HG03196 (cell line): ENCODE measurements around the gene C10orf53.

Experiments used
- ATAC-seq: cut with Tn5 transposase; IDR thresholded peaks from one replicate; pipeline ENCODE4 v1.9.1; 2021; ENCODE audit not compliant: unreplicated experiment

The C10orf53 gene, protein sequence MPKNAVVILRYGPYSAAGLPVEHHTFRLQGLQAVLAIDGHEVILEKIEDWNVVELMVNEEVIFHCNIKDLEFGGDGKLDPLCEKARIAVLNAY

DNA sequence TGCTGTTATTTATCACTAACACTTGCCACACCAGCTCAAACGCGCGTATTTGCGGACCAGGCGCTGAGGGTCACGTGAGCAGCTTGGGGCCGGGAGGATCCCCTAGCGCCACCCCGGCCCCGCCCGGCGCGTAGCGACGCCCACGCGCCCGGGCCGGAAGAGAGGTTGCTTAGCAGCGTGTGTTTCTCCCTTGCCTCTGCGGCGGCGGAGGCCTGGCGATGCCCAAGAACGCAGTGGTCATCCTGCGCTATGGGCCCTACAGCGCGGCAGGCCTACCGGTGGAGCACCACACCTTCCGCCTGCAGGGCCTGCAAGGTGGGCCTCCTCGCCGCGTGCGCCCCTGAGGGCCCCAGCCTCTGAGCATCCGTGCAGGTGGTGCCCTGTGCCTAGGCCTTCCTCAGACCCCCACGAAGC is at the start of gene C10orf53:
Gene C10orf53 (plus strand): TSS at position 172 of the 414 bp plus-strand sequence. CDS start 47 bp downstream, at position 219.
- ATAC-seq: no peak

DNA sequence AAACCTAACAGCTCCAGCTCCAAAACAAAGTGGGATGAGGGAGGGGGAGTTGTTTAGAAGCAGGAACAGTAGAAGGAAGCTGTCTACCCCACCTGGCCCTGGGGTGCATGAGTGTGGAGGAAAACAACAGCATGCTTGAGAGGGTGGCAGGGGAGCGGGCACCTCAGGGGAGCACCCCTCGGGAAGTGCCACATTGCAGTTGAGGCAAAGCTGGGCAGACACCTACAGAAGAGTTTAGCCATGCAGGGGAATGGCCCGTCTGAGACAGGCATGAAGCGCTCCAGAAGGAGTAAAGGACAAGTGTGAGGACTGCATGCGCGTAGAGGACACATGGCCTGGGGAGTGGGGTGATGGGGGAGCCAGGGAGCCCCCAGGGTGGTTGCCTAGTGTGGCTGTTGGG is 47.5 kb upstream of the C10orf53 start:
- ATAC-seq: no peak

DNA sequence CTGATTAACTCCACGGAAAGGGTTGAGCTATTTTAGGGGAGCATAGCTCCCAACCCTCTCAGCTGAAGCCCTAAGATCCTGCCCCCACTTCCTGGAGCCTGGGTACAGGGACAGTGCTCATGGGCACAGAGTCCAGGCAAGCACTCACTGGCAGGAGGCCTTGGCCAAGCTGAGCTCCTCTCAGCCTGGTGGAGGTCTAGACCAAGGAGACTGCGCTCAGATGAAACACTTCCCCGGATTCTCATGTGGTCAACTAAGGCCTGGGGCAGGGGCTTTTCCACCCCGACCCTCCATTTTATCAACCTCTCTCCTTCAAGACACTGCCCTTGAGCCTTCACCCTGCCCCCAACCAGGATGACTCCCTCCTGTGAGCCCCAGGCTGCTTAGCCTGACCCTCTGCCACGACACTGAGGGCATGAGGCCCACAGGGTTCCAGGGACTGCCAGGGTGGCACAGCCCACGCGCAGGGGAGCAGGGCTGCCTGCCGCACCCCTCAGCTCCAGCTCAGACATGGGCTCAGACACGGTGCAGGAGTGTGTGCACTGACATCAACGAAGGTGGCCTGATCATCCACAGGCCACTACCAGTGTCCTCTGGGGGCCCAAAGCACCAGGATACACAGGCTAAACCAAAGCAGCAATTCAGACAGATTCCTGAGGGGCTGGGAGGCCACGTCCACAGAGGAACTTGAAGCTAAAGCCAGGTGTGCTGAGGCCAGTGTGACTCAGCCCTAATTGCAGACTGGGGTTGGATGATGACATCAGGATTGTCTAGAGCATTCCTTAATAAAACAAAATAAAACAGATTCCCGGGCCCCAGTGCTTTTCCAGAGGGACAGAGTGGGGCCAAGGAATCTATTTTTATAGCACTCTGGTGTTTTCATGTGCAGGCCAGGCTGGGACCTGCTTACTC is 46.8 kb upstream of the C10orf53 start:
- ATAC-seq: no peak

DNA sequence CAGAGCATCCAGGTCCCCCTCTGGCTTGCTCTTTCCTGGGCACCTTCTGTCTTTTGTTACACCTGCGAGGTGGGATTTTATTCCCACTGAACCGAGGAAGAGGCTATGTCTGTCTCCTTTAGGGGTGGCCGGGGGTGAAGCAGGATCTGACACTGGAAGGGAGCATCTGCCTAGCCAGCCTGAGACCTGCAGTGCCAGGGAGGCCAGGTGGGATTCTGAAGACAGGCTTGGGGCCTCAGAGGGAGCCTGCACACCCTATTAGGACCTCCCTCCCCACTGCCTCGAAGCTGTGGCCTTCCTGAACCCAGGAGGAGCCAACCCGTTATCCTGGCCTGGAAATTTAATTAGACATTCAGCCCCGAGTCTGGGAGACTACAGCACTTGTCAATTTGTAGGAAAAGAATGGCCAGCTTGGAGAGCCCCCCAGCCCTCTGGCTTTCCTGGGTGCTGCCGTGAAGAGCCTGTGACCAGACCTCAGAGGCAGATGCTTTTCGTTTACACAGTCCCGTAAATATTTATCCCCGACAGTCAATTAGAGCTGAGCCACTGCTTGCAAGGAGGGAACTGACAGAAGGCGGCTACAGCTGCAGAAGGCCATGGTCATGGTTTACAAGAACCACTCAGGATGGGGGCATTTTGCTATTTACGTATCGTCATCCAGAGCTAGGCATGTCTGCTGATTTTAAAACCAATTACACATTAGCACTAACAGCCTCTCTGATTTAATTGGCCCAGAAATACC is 46.0 kb upstream of the C10orf53 start:
- ATAC-seq: no peak

DNA sequence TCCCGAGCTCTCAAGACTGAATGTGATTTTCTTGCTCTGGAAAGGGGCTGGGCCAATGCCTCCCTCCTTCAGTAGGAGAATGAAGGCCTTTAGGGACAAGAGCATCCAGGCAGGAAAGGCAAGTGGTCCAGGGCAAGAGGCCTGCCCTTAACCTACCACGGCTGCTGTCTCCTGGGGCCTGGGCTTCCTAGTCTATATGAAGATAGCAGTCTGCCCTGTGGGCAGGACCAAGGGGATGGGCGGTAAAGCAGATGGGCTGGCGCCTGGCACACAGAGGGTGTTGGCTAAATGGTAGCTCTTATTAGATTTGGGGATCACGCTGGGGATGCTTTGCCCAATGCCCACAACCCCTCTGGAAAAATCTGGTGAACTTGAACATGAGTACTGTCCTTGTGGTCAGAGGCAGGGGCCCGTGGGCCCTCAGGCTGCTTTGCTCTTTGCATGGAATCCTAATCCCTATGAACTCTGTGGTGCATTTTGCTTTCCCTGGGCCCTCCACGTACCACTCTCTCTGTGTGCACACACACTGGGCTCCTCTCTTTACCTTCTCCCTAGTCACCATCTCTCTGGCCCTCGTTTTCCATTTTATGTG is 45.3 kb upstream of the C10orf53 start:
- ATAC-seq: no peak

DNA sequence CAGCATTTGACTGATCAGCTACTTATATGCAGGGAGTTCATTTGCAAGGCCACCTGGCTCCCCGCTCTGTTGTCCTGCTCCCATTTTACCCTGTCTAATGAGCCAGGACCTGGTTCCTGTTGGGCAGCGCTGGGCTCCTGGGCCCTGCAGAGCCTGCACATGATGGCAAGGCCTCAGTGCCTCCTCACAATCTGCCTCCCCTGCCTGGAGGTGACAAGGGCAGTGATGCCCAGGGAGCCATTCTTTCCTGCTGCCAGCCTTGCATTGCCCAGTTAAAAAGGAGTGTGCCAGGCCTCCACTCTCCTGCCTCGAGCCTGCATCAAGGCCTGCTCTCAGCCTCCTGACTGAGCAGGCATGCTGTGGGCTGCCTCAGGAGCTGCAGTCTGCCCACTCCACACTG is 37.1 kb upstream of the C10orf53 start:
- no peak for ATAC-seq

DNA sequence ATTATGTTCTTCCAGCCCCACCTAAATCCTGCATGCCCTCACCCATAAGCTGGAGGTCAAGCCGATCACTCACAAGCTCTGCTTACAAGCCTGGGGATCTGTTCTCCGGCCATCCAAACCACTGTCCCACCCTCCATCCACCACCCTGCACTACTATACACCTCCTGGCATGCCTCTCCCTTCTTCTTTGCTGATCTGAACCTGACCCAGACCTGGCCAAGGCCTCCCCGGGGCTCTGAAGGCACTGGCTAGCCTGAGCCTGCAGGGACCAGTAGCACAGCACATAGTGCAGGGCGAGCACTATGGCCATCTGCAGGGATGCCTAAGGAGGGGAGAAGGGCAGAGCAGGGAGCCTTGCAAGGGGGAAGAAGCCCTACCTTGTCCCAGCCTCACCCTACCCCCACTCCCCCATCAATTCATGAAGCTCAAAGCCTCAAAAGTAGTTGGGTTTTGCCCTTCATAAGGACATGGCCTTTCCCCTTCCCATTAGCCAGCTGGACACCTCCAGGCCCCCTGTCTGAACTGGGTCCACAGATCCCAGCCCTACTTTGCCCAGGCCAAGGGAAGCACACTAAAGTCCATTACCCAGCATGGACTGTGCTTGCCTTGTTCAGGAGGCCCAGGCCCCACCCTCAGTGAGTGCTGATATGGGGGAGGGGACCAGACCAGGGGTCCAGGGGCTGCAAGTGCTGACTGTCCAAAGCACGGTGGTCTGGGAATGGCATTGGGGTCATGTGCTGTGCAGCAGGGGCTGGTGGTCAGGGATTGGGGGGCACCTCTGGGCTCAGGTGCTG is 36.0 kb upstream of the C10orf53 start:
- ATAC-seq: no peak

DNA sequence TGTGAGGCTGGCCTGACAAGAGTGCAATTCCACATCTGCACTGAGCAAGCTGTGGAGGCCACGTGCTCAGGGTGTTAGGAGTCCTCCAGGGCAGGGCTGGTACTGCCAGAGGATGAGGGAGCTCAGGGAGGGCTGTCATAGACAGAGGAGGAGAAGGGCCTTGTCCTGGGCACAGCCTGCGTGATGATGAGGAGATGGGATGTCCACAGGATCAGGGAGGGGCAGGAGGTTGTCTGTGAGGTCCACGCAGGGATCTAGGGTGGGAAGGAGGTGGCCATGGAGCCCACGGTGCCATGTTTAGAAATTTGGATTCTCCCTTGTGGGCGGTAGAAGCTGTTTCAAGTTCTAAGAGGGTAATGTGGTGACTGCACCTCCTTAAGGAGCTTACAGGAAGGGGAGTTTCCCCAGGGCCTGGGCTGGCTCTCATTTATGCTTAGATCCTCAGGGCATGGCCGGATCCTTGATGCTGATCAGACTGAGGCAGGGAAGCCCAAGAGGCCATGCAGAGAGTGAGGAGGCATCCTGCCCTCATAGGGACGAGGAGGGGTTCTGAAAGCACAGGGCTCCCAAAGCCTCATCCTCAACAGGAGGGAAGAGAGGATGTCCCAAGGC is 35.3 kb upstream of the C10orf53 start:
- ATAC-seq: no peak

DNA sequence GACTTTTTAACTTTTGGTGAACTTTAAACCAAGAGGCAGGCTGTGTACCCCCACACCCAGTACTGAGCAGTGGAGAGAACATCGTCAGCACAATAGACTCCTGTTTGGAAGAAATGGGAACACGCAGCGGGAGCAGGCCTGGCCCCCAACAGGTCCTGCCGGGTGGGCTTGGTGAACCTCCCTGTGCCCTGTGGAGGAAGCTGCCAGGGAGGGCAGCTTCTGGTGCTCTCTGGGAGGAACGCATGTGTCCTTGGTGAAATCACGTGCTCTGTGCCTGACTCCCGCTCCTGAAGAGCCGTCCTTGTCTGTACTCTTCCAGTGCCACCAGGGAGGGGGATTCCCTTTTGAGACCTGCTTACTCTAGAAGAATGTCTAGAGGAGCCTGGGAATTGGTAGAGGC is 34.0 kb upstream of the C10orf53 start:
- no peak for ATAC-seq

DNA sequence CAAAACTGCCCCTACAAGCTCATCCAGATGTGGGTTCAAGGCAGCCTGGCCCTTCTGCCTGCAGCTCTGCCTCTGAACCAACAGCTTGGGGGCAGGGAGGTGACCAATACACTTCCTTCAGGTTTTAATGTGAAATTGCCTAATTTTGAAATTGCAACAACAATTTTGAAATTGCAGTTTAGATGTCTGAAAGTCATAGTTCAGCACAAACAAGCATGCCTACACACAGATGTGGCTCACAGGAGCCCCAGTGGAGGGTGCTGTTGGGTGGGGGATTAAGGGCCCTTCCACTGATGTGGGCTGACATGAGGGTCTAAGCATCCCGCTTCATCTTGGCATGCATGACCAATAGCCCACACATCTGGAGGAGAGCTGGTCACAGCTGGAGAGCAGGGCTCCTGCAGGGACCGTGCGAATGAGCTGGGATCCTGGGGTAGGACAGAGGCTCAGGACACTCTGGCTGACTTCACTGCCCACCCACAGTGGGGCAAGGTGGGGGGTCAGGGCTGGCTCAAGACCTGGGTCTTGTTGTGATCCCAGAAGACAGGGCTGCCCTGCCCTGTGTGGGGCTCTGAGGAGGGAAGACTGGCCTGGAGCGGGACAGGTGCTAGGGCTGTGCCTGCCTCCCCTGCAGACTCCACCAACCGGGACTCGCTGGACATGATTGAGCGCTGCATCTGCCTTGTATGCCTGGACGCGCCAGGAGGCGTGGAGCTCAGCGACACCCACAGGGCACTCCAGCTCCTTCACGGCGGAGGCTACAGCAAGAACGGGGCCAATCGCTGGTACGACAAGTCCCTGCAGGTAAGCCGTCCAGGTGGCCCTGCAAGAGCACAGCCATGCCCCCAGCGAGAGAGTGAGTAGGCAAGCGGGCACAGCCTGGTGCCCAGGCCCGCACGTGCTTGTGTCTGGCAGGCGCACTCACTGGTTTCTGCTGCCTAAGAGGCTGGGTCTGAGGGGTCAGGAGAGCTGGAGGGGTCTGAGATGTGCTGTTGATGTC is 33.3 kb upstream of the C10orf53 start:
- ATAC-seq: no peak

DNA sequence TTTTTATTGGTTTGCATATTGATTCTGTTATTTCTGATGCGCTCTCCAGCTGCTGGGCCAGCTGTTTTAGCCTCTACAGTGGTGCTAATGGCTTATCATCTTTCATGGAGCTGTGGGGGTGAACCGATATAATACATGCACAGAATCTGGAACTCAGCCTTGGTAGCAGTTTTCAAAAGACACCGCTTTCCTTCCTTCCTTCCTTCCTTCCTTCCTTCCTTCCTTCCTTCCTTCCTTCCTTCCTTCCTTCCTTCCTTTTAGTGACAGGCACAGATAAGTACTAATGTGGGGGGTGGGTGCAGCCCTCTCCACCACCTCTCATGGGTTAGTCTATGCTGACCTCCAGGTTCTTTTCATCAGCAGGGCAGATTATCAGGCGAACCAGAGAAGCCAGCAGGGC is 31.9 kb upstream of the C10orf53 start:
- ATAC-seq: no peak

DNA sequence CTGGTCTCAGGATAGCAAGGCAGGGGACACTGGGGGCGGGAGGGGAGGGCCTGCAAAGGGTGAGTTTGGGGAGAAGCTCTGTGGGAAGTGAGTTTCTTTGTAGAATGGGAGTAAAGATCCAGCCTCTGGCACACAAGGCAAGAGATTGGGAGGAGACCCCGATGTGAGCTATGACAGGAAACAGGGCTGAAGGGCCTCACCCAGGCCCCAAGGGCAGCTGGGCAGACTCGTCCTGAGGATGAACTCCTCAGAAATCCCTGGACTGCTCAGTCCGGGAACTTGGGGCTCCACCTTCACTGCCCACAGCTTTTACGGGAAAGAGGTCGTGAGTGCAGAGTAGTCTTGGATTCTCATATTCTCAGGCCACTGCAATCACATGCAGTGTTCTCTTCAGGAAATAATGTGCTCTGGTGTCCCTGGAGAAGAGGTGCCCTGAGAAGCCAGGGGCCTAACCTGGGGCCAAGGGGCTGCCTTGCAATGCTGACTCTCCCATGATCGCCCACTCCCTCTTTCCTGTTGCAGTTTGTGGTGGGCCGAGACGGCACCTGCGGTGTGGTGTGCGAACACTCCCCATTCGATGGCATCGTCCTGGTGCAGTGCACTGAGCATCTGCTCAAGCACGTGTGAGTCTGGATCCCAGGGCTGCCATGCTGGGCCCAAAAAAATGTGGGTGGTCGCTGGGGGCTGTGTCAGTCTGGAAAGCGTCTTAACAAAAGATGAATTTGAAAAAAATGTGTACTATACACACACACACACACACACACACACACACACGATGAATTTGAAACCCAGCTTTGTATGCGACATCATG is 31.3 kb upstream of the C10orf53 start:
- ATAC-seq: no peak

DNA sequence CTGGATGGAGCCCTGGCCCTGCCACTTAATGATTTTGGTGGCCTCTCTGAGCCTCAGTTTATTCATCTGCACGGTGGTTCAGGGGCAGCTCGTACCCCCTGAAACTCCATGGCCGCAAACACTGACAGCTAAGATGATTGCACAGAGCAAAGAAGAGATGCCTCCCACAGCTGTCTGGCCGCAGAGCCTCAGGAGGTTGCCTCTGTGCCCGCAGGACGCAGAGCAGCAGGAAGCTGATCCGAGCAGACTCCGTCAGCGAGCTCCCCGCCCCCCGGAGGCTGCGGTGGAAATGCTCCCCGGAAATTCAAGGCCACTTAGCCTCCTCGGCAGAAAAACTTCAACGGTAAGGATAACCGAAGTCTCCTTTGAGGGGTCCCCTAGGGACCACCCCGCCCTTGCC is 30.2 kb upstream of the C10orf53 start:
- ATAC-seq: no peak

DNA sequence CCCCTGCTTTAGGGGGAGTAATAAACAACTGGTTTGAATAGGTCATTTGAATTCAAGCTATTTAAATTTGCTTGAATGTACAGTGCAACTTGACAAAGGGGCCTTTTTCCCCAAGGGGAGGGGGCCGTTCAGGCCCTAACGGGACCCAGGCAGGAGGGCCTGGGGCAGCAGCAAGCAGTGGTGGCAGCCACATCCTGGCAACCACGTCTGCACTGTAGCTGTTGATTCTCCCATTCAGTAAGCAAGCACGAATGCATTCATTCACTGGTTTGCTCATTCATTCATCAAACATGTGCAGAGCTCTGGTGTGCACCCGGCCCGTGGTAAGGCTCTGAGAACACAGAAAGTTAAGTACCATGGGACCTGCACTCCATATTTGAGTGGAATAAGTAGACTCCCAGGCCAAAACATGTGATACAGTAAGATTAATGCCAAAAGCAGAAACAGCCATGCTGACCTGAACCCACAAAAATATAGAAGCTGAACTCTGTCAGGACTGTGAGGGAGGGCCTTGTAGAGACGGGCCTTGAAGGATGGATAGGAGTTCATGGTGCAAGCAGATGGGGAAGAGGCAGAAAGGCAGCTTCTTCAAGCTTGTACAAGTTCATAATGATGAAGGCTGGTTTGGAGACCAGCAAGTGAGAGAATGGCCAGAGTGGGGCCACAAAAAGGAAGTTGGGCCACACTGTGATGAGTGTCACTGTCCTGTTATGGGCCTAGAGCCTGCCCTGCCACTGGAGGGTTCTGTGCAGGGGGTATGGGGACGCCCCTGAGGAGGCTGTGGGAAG is 29.3 kb upstream of the C10orf53 start:
- no peak for ATAC-seq

DNA sequence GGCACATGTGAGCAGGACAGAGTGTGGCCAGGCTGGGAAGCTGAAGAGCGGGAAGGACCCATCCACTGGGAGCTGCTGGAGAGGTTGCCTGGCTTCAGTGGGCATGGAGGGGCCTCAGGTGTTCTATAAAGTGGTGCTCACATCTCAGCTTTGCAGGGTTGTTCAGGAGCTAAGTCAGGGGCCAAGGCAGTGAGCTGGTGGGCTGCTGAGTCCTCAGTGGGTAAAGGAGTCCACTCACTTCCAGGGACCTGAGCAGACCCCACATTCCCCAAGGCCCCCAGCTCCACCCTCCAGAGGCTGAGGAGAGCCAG is 28.8 kb upstream of the C10orf53 start:
- ATAC-seq: no peak

DNA sequence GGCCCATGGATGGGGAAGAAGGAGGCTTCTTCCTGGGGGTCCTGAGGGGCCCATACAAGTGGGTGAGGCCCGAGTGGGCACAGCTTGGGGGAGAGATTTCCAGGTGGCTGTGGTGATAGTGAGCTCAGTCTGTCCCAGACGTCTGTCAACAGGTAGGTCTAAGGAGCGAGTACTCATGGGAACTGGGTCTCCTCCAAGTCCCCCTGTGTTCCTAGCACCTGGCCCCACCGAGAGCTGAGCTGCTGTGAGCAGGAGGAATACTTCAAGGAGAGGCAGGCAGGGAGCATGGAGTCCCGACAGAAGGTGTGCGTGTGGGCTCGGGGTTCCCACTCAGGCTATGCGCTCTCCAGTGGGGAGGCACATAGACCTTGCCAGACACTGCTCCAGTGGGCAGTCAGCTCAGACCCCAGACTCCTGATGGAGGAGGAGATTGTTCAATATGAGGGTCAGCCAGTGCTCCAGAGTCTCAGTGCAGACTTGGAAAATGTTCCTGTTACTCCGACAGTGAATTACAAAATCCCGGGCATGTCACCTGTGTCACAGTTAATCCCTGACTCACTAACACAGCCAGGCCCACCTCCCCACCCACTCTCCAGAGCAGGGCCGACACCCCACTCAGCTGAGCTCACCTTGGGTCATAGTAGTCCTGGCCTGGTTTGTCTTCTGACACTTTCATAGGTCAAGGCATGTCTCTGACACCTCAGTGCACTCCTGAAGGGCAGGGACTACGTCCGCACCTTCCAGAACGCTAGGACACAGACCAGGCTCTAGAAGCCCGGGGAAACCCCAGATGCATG is 28.2 kb upstream of the C10orf53 start:
- ATAC-seq: no peak

DNA sequence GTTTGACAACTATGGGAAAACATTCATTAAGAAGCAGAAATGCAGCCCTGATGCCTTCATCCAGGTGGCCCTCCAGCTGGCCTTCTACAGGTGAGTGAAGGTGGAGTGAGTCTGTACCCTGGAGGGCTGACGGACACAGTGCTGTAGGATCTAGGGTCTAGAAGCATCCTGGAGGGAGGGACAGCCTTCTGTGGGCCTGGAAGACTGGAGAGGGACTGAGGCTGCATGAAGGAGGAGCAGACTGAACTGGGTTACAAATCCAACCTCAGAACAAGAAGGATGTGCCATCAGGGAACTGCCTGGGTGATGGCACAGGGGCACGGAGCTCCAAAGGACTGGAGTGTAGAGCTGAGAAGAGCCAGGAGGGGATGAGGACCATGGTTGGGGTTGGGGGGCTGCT is 27.5 kb upstream of the C10orf53 start:
- no peak for ATAC-seq
